ENCODE data around the gene CXCL11. TPM values are rescaled to one million over a fixed set of nuclear protein-coding genes. Genes with fewer than 3 reads are reported as not detected.

Gene CXCL11
- total RNA-seq, 1 experiment from 2014 or later: not detected

GRCh38 chr4:76009311-76009710 is 26.6 kb downstream of the CXCL11 start:
- no peak overlapping the region for H2BK5ac ChIP-seq (ENCODE audit: insufficient read length, low read length)
- H2AFZ ChIP-seq (ENCODE audit: low read length): no peak overlapping the region
- no peak overlapping the region for H2BK120ac ChIP-seq (ENCODE audit: low read depth, low read length, poor library complexity, severe bottlenecking)
- H3K9me3 ChIP-seq (ENCODE audit: control insufficient read depth, low read depth, low read length): no peaks in the 10 kb centered on the region
- H3K79me2 ChIP-seq (ENCODE audit: insufficient read depth, low read length): no peaks in the 10 kb centered on the region
- Mint-ChIP-seq H3K27ac (no peak overlapping the region), H3K36me3 (ENCODE audit: insufficient read depth in 1 of 3, low read depth in 3 of 3) (no peaks in the 10 kb centered on the region), H3K27me3 (ENCODE audit: low read depth) (peaks cover 9% of the 10 kb centered on the region; the same call in 1 of the 2 replicates), H3K9me3 (no peaks in the 10 kb centered on the region), H3K4me3 (no peak overlapping the region), H3K4me1 (peaks cover 16 to 19% of the 10 kb centered on the region in 2 experiments)
- no peak overlapping the region for H4K5ac ChIP-seq (ENCODE audit: insufficient read length, low read depth, low read length)
- no peak overlapping the region for H2BK20ac ChIP-seq (ENCODE audit: low read depth, low read length, poor library complexity, severe bottlenecking)
- no CpG with 5 or more reads among the region's 5 CpGs for WGBS (ENCODE audit: extremely low coverage, insufficient read length, low lambda C conversion rate)
- H3K23ac ChIP-seq (ENCODE audit: insufficient read length, low read depth, low read length): no peak overlapping the region
- no peak overlapping the region for H3K56ac ChIP-seq (ENCODE audit: insufficient read length, low read depth, low read length)
- no peak overlapping the region for H3K9ac ChIP-seq (ENCODE audit: extremely low read depth, insufficient read length, low read length)
- no peak overlapping the region for H3T11ph ChIP-seq (ENCODE audit: low read length)
- H4K20me1 ChIP-seq (ENCODE audit: control insufficient read depth, insufficient read depth, insufficient read length): no peaks in the 10 kb centered on the region
- no peaks in the 10 kb centered on the region for H3K23me2 ChIP-seq (ENCODE audit: insufficient read length, low read depth, low read length, poor library complexity, severe bottlenecking)
- no peak overlapping the region for H3K4me2 ChIP-seq (ENCODE audit: insufficient read depth, insufficient read length, low read length)
- no peak overlapping the region for H3K18ac ChIP-seq (ENCODE audit: insufficient read length, low read depth, low read length)
- H4K91ac ChIP-seq (ENCODE audit: insufficient read length, low read depth, low read length): no peak overlapping the region
- no peaks in the 10 kb centered on the region for H3K27me3 ChIP-seq (ENCODE audit: insufficient read depth, low read length)
- H3K4me1 ChIP-seq (ENCODE audit: insufficient read depth, low read length): peaks cover 10% of the 10 kb centered on the region; the same call in 1 of the 2 replicates
- TF ChIP-seq, protein P1, sequence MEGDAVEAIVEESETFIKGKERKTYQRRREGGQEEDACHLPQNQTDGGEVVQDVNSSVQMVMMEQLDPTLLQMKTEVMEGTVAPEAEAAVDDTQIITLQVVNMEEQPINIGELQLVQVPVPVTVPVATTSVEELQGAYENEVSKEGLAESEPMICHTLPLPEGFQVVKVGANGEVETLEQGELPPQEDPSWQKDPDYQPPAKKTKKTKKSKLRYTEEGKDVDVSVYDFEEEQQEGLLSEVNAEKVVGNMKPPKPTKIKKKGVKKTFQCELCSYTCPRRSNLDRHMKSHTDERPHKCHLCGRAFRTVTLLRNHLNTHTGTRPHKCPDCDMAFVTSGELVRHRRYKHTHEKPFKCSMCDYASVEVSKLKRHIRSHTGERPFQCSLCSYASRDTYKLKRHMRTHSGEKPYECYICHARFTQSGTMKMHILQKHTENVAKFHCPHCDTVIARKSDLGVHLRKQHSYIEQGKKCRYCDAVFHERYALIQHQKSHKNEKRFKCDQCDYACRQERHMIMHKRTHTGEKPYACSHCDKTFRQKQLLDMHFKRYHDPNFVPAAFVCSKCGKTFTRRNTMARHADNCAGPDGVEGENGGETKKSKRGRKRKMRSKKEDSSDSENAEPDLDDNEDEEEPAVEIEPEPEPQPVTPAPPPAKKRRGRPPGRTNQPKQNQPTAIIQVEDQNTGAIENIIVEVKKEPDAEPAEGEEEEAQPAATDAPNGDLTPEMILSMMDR (conservative IDR thresholded peaks at IDR 0.05): no peak
- H3K27ac ChIP-seq (ENCODE audit: insufficient read length, low read depth, low read length): no peak overlapping the region
- H3K4ac ChIP-seq (ENCODE audit: low read depth, low read length): no peak overlapping the region
- H3K79me1 ChIP-seq (ENCODE audit: insufficient read depth, low read depth, low read length, poor library complexity, severe bottlenecking): no peaks in the 10 kb centered on the region
- no peak overlapping the region for H2BK12ac ChIP-seq (ENCODE audit: insufficient read length, low read depth, low read length)
- no peak overlapping the region for H4K8ac ChIP-seq (replicated peaks; ENCODE audit: insufficient read length, low read depth, low read length)
- no peak overlapping the region for H2AK5ac ChIP-seq (ENCODE audit: insufficient read length, low read length)
- DNase-seq: no peak
- no peak overlapping the region for H3K14ac ChIP-seq (ENCODE audit: insufficient read depth, low read length)
- no peak overlapping the region for H2BK15ac ChIP-seq (ENCODE audit: low read depth, low read length)
